NCI-H1092 treated with DMSO at 0.1 percent for 48 hours (cell line): ENCODE data around the gene FMN1.
A peak's percentile ranks its signal among the peaks of the same experiment; 100 is the strongest.

Source experiments
- DNase-seq: peaks from one replicate; lab custom pipeline; 2025; lab: John Stamatoyannopoulos, UW

FMN1 gene

DNA sequence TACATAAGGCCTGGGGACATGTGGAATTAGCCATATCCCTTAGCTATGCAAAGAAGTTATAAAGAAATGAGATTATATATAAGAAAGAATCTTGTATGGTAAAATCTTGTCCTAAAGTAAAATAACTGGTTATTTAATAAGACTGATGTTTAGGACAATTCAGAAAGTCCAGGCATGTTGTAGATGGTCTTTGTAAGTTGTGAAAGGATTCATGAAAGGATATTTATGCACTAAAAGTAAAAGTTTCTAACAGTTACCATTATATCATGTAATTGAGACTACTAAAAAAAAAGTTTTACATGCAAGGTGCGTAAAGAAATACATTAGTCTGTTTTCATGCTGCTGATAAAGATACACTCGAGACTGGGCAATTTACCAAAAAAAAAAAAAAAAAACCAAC, 146.3 kb downstream of the FMN1 start:
- no peak for DNase-seq

DNA sequence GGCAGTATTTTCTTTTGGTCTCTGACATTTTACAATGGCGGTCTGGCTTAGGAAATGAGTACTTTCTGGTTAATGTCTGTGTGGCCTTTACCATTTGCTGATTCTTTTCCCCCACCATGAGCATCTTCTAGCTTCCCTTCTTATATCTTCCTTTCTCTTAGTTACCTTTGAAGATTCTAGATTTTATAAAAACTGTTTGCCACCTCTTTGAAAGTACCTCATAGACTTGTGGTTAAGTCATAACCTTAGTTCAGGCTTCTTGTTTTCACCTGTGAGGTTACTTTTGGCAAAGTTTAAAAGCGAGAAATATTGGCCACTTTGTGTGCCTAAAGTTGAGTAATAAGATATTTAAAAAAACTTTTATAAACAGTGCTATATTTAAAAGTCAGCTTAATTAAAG, 147.4 kb downstream of the FMN1 start:
- DNase-seq: no peak

DNA sequence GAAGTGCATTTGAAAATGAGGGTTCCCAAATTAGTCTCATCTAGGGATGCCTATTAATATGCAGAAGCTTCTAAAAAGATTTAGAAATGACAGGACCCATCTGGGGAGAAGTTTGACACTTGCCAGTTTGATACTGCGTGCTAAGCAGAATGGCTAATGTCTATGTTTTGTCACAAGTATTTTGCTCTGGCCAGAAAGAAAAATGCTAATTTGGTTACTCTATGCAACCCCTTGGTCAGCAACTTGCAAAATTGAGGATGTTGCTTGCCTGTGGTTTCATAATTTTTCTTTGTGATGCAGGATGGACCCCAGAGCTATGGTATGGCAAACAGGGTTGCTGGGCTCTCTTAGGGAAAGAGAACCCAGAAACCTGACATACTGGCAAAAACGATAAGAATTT, 148.2 kb downstream of the FMN1 start:
- no peak for DNase-seq

DNA sequence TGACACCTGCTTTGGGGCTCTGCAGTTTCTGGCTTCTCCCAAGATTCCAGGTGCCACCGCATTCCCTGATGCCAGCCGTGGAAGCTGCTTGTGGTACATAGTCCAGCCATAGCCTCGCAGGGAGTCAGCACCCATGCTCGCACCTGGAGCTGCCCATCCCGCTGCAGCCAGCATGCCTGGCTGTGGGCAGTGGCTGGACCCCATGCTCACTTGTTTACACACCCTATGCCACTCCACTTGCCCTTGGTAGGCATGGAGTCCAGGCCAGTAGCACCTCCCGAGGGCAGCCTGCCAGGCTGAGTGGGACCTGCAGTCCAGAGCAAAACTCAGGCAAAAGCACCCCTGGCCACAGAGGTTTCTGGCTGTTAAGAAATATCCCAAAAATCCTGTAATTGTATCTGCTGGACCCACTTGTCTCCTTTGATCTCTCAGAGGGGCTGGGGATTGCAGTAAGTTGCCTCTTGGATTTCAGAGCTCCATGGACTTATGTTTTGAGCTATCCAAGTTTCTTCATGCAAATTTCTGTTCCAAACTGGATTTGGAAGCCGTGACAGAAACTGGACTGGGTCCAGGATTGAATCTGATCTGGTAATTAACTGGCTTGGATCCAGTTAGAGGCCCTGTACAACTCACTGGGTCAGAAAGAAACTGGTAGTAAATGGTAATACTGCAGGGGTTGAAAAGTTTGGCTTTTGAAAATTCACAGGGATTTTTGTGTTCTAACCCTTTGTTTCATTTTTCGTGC, 149.3 kb downstream of the FMN1 start:
- DNase-seq: peak; percentile 5

DNA sequence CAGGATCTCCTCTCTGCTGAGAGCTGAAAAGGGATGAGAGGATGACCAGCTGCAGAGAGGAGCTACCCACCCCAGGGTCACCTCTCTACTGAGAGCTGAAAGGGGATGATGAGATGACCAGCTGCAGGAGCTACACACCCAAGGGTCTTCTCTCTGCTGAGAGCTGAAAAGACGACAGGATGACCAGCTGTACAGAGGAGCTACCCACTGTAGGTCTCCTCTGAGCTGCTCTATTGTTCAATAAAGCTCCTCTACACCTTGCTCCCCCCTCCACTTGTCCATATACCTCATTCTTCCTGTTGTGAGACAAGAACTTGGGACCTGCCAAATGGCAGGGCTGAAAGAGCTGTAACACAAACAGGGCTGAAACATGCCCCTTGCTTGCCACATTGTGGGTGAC, 149.9 kb downstream of the FMN1 start:
- DNase-seq: no peak

DNA sequence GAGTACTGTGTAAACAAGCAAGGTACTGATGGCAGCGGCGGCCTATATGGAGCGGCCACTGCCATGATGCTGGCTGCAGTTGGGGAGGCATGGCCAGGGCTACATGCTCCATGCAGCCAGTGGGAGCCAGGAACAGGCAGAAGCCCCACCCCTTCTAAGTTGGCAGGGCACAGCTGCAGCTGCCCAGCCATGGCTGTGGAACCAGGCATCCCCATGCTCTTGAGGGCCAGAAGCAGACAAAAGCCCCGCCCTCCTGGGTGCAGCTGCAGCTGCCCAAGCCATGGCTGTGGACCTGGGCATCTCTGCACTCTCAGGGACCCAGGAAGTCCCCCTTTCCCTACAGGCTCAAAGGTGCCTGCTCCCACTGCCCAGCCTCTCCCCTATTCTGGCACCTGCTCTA, 150.9 kb downstream of the FMN1 start:
- DNase-seq: no peak

DNA sequence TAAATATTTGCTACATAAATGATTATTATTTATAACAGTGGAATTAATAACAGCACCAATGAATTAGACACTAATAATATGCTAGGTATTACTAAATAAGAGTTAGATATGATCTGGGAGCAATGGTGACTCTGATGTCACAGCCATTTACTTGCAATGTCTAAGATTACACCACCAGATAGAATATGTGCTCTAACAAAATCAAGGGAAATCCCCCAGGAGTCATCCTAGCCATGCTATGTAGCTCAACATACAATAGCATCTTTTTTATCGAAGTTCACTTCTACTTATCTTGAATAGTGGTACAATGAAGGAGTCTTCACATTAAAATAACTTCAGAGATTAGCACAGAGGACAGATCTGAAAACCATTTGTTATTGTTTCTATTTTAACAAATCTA, 154.0 kb downstream of the FMN1 start:
- no peak for DNase-seq

DNA sequence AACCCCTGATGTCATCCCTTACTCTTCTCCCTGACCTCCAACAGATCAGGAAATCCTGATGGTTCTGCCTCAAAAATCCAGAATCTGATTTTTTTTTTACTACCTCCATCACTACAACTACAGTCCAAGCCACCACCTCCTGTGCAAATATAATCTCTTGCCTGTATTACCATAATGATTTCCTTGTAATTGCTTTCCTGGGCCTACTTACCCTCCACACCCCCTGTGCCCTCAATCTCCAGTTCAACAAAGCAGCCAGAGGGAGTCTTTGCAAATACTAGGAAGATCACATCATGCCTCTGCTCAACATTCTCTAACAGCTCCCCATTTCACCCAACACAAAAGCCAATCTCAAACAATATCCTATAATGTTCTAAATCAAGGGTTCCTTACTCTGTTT, 159.9 kb downstream of the FMN1 start:
- no peak for DNase-seq

DNA sequence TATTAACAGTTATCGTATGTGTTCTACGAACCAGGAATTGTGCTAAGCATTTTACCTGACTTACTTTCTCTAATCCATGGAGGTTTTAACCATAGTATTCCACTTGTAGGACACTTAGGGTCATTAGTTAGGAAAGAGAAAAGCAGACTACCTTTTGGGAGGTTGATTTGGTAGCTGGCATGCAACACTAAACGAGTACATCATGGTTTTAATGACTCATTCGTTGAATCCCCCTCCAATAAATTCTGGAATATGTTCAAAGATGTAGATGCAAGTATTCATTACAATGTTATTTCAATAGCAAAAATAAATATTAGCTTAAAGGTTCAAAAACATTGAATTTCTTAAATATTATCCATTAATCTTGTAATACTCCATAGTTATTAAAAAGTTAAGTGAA, 162.5 kb downstream of the FMN1 start:
- no peak for DNase-seq

DNA sequence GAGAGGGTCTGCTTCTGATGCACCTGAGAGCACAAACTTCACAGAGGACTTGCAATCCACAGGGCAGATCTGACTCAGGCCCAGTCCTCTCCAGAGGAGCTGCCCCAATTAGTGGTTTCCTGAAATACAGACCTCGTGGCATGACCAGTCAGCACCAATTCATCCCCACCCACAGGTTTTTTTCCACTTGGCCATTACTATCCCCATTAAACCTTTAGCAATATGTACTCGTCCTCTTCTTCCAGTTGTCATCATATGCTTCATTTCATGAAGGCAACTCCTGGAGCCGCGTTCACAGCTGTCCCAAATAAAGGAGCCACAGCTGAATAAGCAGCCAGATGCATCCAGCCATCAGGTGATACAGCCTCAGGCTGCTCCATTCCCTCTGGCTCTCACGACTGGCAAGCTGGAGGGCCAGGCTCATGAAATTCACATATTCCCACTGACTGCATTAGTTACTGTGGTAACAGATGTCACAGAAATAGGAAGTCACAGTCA, 163.1 kb downstream of the FMN1 start:
- DNase-seq: peak; percentile 39

DNA sequence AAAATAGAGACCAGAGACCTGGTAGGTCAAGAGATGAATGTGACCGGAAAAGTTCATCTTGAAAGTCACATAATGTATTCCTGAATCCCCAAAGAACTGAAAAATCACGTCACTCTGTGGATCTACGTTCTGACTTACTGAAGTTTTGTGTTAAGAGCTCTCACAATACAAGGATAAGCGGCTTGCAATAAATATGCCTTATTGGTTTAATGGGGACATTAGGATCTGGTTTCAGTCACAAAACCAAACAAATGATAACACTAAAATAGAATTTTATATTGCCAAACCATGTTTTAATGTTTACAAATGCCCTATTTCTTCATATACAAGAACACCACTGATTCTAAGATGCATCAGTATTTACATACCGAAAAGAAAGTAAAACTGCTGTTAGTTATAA, 164.2 kb downstream of the FMN1 start:
- DNase-seq: no peak

DNA sequence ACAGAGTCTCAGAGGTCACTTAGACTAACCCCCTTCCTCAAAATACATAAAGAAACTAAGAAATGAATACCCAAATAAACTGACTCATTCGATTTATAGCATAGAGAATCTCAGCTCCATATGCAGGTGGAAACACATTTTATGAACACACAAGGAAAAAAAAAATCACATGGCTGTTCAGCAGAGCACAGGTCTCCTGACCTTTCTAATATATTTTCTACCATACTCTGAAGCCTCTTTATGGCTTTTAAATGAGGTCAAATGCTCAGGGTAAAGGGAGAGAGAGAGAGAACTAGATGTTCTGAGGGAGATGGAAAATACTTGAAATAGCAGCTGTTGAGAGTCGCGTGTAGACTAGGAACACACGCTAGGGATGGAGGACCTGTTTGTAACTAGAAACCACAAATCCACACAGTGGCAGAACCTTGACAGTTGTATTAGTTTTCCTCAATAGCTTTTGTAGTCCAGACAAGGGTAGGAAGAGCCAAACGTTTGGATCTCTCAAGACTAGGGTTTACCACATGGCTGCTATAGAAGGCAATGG, 165.3 kb downstream of the FMN1 start:
- DNase-seq: peak; percentile 30

DNA sequence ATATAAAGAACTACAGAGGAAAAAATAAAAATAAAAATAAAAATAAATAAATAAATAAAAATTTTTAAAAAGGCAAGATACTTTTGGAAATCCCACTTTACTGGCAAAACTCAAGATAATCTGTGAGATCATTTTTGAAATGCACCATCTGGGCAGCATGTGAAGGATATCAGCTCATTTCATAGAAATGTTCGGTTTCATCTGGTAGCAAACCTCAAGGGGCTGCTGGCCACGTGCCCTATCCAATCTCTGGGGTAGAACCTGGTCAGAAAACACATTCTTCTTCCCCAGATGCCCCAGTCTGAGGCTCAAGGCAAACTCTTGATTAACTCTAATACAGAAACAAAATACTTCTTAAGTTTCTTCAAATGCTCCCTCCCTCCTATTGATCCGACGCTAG, 166.0 kb downstream of the FMN1 start:
- no peak for DNase-seq

DNA sequence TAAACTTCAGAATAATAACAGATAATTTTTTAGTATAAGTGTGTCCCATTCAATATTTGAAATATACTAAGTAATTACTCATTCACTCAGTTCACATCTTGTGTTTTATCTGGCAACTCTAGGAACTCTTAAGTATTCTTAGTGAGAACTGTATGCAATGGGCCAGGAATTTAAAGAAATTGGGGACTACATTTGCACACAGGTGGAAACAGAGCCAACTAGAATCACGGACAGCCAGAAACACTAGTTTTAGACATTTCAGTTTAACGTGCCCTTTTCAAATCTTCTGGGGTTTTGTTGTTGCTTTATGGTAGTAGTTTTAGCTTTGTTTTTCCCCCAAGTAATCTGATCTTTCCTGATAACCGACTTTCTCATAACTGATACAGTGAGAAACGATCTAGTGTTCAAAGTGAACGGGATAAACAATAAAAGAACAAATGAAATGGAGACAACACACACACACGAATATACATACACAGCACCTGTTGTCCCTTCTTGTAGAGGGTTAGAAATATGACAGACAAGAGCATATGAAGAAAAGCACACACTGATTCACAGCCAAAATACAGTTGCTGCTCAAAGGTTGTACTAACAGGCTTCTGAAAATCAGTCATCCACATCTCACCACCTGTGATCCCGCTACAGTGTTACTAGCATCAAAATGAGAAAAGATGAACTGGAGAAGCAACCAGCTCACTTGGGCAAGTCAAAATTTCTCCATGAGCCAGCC, 167.0 kb downstream of the FMN1 start:
- peak; percentile 21 for DNase-seq

DNA sequence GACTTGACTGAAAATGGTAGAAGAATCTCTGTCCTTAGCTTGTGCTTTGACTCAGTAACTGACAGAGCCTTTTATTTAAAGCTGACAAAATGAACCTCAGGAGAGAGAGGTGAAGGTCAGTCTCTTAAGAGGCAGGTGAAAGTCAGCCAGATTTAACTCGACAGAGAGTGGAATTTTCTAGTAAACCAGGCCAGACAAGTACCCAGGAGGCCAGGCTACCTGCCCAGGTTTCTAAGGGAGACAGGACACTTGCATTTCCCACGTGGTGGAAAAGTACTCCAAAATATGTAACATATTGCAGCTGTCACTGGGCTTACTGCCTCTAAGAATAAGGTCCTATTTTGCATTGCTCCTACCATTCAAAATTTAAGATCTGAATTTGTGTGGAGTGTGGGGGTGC, 167.9 kb downstream of the FMN1 start:
- DNase-seq: peak; percentile 11

DNA sequence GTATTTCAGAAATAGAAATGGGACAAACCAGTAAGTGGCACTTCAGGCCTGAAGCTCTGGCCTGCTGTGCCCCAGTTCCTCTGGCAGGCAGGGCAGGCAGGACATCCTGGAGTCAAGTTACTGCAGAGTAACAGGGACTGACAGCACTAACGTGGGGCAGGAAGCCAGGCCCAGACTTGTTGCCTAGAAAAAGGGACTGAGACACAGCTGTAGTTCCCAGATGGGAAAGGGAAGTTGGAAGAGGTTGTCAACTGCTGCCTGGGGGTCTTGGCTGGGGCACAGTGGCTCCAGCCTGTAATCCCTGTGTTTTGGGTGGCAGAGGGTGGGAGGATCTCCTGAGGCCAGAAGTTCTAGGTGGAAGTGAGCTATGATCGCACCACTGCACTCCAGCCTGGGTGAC, 171.9 kb downstream of the FMN1 start:
- DNase-seq: peak; percentile 6

DNA sequence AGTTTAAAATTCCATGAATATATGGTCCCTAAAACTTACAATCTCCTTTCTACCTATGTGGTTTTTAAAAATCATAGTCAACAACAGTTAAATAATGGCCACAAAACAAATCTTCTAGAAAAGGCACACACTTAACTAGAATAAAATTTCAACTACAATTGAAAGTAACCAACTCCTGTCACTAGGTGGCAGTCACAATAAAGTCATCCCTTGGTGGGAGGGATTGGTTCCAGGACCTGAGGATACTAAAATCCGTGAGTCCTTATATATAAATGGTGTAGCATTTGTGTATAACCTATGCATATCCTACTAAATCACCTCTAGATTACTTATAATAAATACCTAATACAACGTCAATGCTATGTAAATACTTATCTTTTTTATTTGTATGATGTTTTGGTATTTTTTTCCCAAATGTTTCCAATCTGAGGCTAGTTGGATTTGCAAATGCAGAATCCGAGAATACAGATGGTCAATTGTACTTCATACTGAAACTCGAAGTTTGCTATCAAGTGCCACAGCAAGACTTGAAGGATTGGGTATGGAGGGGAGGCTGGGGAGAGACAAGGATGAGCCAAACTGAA, 172.6 kb downstream of the FMN1 start:
- DNase-seq: peak; percentile 41

DNA sequence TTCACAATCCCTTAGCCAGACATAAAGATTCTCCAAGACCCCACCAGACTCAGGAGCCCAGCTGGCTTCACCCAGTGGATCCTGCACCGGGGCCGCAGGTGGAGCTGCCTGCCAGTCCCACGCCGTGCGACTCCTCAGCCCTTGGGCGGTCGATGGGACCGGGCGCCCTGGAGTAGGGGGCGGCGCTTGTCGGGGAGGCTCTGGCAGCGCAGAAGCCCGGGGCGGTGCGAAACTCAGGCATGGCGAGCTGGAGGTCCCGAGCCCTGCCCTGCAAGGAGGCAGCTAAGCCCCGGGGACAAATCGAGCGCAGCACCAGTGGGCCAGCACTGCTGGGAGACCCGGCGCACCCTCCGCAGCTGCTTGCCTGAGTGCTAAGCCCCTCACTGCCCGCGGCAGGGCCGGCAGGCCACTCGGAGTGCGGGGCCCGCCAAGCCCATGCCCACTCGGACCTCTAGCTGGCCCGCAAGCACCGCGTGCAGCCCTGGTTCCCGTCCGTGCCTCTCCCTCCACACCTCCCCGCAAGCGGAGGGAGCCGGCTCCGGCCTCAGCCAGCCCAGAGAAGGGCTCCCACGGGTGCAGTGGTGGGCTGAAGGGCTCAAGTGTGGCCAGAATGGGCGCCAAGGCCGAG, 175.0 kb downstream of the FMN1 start:
- DNase-seq: no peak

DNA sequence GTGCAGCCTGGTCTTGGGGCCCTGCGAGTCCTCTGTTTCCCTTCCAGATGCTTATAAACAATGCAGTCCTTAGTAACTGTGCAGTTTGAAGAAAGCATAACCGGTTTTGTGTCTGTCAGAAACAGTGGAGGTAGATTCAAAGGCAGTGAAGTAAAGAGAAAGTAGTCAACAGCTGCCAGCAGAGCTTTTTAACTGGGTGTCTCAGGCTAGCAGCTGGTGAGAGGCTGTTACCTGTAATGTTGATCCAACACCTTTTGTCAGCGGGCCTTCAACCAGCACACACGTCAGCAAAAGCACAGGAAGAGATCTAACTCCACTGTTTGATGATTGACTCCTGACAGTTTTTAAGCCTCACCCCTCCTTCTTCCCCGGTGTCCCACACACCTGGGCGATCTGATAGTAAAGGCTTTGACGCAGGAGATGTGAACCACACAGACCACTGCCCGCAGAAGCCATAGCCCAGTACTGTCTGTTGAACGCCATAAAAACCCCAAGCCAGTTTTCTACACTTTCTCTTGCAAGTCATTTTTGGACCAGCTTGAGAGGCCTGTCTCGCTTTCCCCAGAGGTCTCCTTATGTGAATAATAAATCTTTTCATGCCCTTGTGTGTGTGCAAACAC, 178.0 kb downstream of the FMN1 start:
- no peak for DNase-seq

DNA sequence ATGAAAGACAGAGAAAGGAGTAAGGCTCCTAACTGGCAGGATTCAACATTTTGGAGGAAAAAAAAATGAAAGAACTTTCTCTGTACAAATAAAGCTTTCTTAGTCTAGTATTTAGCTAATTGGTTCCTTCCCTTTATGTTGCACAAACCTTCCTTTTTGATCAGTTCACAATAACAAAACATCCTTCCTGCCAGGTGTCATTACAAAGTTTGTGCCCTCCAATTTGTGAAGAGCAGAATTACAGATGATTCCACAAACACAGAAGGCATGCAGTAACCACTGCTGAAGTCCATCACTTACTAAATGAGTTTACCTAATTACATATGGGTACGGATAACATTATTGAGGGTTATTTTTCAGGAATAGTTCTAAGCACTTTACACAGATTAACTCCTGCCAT, 179.9 kb downstream of the FMN1 start:
- DNase-seq: no peak

DNA sequence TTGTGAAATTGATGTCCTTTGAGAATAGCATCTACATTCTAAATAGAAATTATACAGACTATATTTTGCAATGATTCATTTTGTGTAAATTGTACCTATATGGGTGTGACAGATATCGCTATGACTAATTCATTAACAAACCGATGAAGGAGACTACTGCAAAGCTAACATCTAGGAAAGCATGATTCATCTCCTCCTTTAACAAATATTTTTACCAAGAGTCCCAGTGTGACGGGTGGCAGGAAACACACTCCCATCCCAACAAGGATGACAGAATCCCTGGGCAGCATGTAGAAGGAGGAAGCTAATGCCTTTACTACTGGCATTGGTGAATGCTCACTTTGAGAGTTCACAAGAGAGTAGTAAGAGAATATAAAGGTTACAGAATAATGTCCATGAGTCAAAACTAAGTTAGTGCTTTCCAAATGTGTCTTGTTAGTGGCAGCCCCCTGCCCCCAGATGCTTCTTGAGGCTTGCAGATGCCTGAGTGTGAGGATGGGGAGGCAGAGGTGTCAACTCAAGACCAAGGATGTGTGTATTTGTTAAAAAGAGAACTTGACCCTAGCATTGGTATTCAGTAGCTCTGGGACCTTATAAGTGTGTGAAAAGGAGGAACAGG, 180.6 kb downstream of the FMN1 start:
- DNase-seq: no peak

DNA sequence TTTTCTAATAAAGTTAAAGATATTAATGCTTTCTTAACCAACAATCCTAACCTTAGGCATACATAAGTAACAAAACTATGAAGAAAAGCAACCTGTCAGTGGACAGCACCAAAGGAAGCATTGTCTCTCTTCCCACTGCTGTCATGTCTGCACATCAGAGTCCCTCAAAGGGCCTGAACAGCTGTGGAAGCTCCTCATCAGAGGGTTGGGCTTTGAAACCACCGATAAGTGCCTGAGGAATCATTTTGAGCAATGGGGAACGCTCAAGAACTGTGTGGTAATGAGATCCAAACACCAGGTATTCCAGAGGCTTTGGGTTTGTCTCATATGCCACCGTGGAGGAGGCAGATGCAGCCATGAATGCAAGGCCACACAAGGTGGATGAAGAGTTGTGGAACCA, 182.5 kb downstream of the FMN1 start:
- DNase-seq: no peak
